ENCODE measurements around the gene EHBP1. TPM values are rescaled to one million over a fixed set of nuclear protein-coding genes. Genes with fewer than 3 reads are reported as not detected.
A peak's percentile ranks its signal among the peaks of the same experiment; 100 is the strongest.

EHBP1 gene
- total RNA-seq, 8 experiments from 2014 or later: 35.1 to 81.1 (median 54.6) TPM

DNA sequence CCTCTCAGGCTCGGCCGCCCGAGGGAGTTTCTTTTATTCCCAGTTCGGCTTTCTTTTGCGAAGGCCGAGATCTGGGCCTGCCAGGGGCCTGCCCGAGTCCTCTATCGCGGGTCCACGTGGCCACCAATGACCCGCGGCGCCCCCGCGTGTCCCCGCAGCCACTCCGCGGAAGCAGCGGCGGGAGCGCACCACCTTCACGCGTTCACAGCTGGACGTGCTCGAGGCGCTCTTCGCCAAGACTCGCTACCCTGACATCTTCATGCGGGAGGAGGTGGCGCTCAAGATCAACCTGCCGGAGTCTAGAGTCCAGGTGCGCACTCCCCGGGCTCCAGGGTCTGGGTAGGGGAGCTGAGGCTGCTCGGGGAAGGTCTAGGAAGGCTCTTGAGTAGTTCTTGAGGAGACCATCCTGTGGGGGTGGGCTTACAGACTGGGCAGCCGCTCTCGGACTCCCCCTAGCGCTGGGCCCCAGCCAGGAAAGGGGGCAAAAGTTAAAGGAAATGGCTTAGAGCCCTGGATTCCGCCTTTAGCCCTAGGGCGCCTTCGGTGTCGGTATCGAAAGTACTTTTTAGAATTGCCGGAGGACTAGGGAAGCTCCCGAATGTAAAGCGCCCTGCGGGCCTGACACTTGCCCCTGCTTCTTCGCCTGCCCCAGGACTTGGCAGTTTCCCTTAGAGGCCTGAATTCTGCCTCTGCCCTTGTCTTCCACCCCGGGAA lies 348.5 kb downstream of the EHBP1 start:
- in situ Hi-C loops (cut with MboI; ENCODE audit: low pct_unique_long_range_greater_than_20kb in 2 of 9, low sequenced_read_pairs in 9 of 9, unreplicated experiment in 9 of 9): no loop called here
- 0 to 50% (median 8%) methylated on average over 1 to 6 of the region's 48 CpGs; no CpG with 5 or more reads in 1 of the 10 experiments for WGBS, 10 experiments

DNA sequence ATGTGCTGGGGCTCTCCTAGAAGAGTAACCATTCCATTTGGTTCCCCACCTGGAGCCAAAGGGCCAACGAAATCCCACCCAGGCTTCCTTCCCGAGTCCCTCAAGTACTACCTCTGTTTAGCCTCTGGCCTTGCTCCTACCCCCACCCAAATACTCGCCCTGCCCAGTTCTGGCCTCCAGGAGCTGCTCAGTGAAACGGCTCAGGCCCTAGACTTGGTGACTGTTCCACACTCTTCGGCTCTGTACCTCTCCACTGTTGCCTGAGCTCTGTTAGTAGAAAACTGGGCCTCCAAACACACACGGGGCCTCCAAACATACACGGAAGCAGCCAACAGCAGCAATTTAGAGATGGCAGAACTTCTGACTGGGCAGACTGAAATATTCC lies 349.3 kb downstream of the EHBP1 start:
- Histone ChIP-seq H3K4me1 (replicated peaks in 1 of 2) (peaks cover 8 to 10% of the 10 kb centered on the region in 2 donors), H3K4me3 (no peak overlapping the region), H3K27ac (no peak overlapping the region)
- in situ Hi-C loops (cut with MboI; ENCODE audit: low pct_unique_long_range_greater_than_20kb in 2 of 9, low sequenced_read_pairs in 9 of 9, unreplicated experiment in 9 of 9): no loop called here
- ATAC-seq (replicated peaks in 6 of 8): no peak
- 8 to 60% (median 28%) methylated on average over 1 to 2 of the region's 7 CpGs; no CpG with 5 or more reads in 6 of the 10 experiments for WGBS, 10 experiments

More for the DNA sequence above, 348.5 kb downstream of the EHBP1 start:
- no peak for ATAC-seq (replicated peaks in 6 of 8)
- H3K4me1 ChIP-seq (replicated peaks in 1 of 2): peaks cover 12 to 13% of the 10 kb centered on the region in 2 donors
- no peak overlapping the region for H3K27ac ChIP-seq
- no peak overlapping the region for H3K4me3 ChIP-seq

DNA sequence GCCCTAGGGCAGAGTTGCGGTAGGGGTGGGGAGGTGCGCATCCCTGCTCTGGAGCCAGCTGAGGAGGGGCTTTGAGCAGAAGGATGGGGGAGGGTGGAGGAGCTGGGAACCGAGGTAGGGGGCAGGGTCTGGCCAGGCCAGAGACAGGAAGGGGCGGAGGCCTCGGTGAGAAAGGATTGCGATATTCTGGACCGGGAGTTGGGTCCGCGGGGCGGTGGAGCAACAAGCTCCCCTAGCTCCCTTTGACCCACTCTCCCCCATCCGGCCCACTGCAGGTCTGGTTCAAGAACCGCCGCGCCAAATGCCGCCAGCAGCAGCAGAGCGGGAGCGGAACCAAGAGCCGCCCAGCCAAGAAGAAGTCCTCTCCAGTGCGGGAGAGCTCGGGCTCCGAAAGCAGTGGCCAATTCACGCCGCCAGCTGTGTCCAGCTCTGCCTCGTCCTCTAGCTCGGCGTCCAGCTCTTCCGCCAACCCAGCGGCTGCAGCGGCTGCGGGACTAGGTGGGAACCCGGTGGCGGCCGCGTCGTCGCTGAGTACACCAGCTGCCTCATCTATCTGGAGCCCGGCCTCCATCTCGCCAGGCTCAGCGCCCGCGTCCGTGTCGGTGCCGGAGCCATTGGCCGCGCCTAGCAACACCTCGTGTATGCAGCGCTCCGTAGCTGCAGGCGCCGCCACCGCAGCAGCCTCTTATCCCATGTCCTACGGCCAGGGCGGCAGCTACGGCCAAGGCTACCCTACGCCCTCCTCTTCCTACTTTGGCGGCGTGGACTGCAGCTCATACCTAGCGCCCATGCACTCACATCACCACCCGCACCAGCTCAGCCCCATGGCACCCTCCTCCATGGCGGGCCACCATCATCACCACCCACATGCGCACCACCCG lies 350.0 kb downstream of the EHBP1 start:
- H3K27ac ChIP-seq: no peak overlapping the region
- H3K4me3 ChIP-seq: no peak overlapping the region
- H3K4me1 ChIP-seq (replicated peaks in 1 of 2): peaks cover 4 to 10% of the 10 kb centered on the region in 2 donors
- peak in 6 of 8 experiments; percentile 22 to 54 (median 38) for ATAC-seq (replicated peaks in 6 of 8)
- 0 to 100% (median 6%) methylated on average over 1 to 8 of the region's 63 CpGs; no CpG with 5 or more reads in 6 of the 10 experiments for WGBS, 10 experiments
- in situ Hi-C loops (cut with MboI; ENCODE audit: low pct_unique_long_range_greater_than_20kb in 2 of 9, low sequenced_read_pairs in 9 of 9, unreplicated experiment in 9 of 9): no loop called here

DNA sequence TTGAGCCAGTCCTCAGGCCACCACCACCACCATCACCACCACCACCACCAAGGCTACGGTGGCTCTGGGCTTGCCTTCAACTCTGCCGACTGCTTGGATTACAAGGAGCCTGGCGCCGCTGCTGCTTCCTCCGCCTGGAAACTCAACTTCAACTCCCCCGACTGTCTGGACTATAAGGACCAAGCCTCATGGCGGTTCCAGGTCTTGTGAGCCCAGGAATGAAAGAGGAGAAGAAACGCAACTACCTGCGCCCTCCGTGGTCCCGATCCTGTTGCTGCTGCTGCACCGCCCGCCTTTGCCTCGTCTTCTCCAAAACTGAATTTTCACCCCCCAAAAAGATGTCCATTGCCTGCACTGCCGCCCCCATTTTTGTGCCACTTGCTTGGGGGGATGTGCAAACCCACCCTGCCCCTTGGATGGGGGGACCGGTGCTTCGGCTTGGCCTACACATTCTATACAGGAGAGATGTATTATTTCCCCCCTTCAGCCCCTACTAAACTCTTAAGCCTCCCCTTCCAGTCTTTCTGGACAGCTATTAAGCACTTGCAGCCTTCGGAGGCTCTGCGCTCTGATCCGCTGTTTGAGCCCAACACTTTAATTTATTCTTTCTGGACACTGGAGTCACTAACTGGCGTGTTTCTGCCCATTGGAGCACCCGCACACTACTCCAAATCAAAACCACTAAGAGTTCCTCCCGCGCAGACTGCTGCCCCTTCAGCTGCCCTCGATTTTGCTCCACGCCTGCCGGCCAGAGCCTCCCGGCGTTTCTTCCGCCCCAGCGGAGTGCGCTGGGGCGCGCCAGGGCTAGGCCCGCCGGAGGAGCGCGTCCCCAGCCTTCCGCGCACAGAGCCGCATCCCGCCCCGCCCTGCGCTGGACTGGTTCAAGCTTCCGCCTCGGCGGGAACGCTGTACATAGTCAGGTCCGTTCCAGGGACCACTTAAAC lies 350.9 kb downstream of the EHBP1 start:
- peaks cover 4 to 10% of the 10 kb centered on the region in 2 donors for H3K4me1 ChIP-seq (replicated peaks in 1 of 2)
- ATAC-seq (replicated peaks in 6 of 8): peak; percentile 29 to 68 (median 52)
- WGBS, 10 experiments: 0 to 100% (median 14%) methylated on average over 1 to 20 of the region's 49 CpGs; no CpG with 5 or more reads in 2 of the 10 experiments
- H3K4me3 ChIP-seq: no peak overlapping the region
- in situ Hi-C loops (cut with MboI; ENCODE audit: low pct_unique_long_range_greater_than_20kb in 2 of 9, low sequenced_read_pairs in 9 of 9, unreplicated experiment in 9 of 9): no loop called here
- H3K27ac ChIP-seq: no peak overlapping the region

DNA sequence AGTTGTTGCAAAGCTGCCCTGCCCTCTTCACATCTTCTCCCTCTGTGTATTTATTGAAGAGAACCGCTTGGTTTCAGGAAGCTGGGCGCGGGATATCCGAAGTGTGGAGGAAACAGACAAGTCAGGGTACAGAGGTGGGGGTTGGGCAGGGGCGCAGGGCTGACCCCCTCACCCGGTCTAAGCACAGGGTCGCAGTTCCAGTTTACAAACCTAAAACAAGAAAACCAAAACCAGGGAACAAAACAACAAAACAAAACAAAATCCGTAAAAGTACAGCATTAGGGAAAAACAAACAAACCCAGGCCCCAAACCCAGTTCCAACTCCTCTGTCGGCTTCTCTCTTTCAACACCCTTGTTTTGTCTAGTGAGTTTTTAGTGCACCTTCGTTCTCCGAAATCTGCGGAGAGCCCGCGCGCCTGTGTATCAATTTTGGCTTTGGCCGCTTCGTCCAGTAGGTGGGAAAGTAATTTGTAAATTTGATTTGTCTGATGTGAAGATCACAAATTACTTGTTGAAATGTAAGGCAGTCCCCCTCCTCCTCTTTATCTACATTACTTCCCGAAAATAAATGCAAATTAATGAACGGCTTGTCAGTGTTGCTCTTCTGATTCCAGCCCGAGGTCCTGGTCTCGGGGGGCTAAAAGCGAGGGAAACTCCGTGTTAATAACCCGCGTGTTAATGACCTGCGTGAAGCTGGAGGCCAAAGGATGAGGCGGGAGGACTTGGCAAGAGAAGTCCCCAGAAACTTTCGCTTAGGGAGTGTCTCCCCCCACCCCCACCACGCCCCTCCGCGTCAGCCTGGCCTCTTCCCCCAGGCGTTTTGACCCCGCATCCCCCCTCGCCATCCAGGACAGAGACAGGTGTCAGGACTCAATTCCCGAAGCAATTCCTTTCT lies 352.0 kb downstream of the EHBP1 start:
- in situ Hi-C loops (cut with MboI; ENCODE audit: low pct_unique_long_range_greater_than_20kb in 2 of 9, low sequenced_read_pairs in 9 of 9, unreplicated experiment in 9 of 9): no loop called here
- peaks cover 4 to 10% of the 10 kb centered on the region in 2 donors for H3K4me1 ChIP-seq (replicated peaks in 1 of 2)
- ATAC-seq (replicated peaks in 6 of 8): no peak
- 0 to 66% (median 6%) methylated on average over 1 to 21 of the region's 35 CpGs for WGBS, 10 experiments
- no peak overlapping the region for H3K27ac ChIP-seq
- no peak overlapping the region for H3K4me3 ChIP-seq

DNA sequence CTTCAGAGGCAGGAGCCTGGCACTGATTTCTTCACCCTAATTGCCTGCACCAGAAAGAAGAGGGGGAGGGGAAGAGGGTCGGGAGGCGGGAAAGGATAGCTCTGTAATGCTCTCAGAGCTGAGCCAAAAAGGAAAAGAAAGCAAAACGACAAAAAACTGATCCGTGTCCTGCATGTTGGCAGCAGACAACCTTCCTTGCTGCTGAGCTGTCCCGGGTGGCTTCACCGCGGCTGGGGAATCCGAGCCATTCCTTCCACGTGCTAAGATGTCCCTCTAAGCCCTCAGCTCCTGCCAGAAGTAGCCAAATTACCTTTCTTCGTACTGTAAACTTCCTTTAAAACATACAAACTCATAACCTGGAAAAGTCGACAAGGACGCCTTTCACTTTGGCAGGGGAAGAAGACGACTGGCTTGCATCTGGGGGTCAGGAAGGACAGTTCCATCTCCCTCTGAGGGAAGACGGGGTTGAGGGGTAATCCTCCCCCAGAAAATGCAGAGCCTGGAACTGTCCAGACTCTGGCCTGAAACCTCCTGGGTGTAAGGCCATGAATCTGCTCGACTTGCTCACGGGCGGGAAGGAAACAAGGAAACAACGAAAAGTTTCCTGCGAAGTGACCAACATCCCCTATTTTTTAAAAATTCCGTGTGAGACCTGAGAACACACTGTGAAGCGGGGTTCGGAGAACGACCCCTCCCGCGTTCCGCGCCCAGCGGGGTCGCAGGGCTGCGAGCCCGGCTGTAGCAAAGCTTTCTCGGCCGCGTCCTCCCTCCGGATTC lies 352.8 kb downstream of the EHBP1 start:
- no peak overlapping the region for H3K27ac ChIP-seq
- 0 to 33% (median 9%) methylated on average over 1 to 25 of the region's 35 CpGs for WGBS, 10 experiments
- peak in 1 of 8 experiments; percentile 5 for ATAC-seq (replicated peaks in 6 of 8)
- no peak overlapping the region for H3K4me3 ChIP-seq
- in situ Hi-C loops (cut with MboI; ENCODE audit: low pct_unique_long_range_greater_than_20kb in 2 of 9, low sequenced_read_pairs in 9 of 9, unreplicated experiment in 9 of 9): no loop called here
- H3K4me1 ChIP-seq (replicated peaks in 1 of 2): peaks cover 4 to 10% of the 10 kb centered on the region in 2 donors

DNA sequence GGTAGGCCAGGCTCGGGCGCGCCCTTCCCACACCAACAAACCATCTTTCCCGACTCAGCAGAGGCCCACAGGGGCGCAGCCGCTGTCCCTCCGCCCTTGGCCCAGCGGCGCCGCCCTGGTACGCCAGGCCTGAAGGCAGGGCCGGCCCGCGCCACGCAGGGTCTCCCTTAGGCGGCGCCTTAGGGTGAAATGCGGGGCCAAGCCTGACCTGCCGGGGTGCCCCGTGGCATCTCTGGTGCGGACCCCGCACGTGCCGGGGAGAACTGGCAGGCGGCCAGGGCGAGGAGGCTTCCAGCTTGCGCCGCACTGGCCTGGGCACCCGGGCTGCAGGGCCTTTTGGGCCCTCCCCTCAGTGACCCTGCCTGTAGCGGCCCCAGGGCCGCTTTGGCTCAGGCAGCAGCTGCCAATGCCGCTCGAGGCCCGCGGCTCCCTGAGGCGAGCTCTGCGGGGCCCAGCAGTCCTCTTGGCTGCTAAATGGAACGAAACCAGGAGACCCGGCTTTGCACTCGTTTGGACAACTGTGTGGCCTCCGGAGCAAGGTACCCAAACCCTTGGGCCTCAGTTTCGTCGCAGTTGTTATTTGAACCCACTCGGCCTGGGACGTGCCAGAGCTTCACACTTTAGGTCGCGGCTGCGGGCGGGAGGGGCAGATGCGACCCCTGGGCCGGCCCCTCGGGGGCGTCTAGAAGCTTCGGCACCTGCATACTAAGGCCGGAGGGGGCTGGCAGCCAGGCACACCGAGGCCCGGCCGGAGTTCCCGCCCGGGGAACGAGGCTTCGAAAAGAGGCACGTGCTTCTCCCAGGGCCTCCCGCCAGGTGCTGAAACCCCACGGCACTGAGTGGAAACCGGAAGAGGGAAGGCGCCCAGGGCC lies 353.6 kb downstream of the EHBP1 start:
- 0 to 28% (median 7%) methylated on average over 1 to 15 of the region's 67 CpGs; no CpG with 5 or more reads in 3 of the 10 experiments for WGBS, 10 experiments
- no peak overlapping the region for H3K4me3 ChIP-seq
- no peak overlapping the region for H3K27ac ChIP-seq
- ATAC-seq (replicated peaks in 6 of 8): peak; percentile 26 to 75 (median 46)
- peaks cover 4 to 10% of the 10 kb centered on the region in 2 donors for H3K4me1 ChIP-seq (replicated peaks in 1 of 2)
- in situ Hi-C loops (cut with MboI; ENCODE audit: low pct_unique_long_range_greater_than_20kb in 2 of 9, low sequenced_read_pairs in 9 of 9, unreplicated experiment in 9 of 9): no loop called here

DNA sequence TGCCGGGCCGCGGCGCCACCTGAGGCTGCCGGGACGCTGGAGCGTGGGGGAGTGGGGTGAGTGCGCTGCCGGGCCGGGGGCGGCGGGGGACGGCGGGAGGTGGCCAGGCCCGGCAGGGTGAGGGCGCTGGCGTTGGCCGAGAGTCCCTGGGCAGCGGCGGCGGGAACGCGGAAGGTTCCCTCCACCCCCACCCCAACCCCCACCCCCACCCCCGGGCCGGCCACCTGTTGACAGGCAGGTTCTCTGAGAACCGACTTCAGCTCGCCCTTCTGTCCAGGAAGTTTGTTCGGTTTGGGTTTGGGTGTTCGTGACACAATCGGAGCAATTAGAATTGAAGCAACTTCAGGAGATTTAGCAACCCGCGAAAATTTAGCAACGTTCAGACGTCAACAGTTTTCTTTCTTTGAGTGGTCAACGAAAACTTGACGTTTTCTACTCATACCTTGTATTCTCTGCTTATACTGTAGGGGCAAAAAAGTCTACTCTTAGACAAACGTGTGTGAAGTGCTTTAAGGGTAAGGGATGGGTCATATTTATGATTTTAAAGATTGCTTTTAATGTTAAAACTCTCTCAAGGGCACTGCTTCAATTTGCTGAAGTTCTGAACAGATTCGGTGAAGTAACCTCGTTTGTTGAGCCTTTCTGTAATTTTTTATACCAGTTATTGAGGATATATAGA lies 354.4 kb downstream of the EHBP1 start:
- peaks cover 4 to 10% of the 10 kb centered on the region in 2 donors for H3K4me1 ChIP-seq (replicated peaks in 1 of 2)
- H3K27ac ChIP-seq: no peak overlapping the region
- no peak overlapping the region for H3K4me3 ChIP-seq
- WGBS, 10 experiments: 0 to 29% (median 5%) methylated on average over 2 to 11 of the region's 39 CpGs
- peak in 4 of 8 experiments; percentile 5 to 24 (median 15) for ATAC-seq (replicated peaks in 6 of 8)
- in situ Hi-C loops (cut with MboI; ENCODE audit: low pct_unique_long_range_greater_than_20kb in 2 of 9, low sequenced_read_pairs in 9 of 9, unreplicated experiment in 9 of 9): no loop called here

DNA sequence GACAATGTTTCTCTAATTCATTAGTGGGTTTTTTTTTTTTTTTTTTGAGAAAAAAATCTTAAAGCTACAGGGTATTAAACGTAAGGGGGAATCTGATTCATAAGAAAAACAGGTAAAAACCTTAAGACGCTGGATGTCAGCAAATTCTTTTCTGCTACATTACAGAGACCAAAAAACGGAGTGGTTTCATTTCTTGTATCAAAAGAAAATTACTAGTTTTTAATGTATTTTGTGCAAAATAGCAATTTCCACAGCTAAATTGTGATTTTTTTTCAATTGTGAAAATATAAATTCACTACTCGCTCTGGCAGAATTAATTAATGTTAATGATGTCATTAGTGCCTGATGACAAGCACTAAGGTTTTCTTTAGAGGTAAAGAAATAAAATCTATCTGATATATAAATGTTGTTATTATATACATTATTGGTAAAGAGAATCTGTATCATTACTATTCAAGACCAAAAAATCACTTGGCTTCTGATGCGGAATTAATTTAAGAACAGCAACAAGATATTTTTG lies 355.0 kb downstream of the EHBP1 start:
- no peak for ATAC-seq (replicated peaks in 6 of 8)
- in situ Hi-C loops (cut with MboI; ENCODE audit: low pct_unique_long_range_greater_than_20kb in 2 of 9, low sequenced_read_pairs in 9 of 9, unreplicated experiment in 9 of 9): no loop called here
- Histone ChIP-seq H3K4me3 (no peak overlapping the region), H3K27ac (no peak overlapping the region), H3K4me1 (replicated peaks in 1 of 2) (peaks cover 3 to 7% of the 10 kb centered on the region in 2 donors)
- WGBS, 10 experiments: 14 to 67% (median 24%) methylated on average over 3 to 5 of the region's 5 CpGs

DNA sequence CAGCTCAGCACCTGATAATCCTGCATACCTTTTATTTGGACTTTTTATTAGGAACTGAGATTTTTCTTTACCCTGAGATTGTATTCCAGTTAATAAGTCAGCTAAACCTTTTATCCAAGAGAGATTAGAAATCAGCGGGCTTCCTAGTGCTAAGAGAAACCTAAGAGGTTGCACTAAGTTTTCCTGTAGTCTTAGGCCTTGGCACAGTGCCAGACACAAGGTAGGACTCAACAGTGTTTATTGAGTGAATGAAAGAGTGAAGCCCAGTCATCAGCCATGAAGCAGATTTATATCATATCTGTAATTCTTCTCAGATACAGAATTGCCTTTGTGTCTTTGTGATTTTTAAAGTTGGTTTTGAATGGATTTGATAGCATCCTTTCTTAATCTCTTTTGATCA lies 358.7 kb downstream of the EHBP1 start:
- in situ Hi-C loops (cut with MboI; ENCODE audit: low pct_unique_long_range_greater_than_20kb in 2 of 9, low sequenced_read_pairs in 9 of 9, unreplicated experiment in 9 of 9): no loop called here
- H3K4me3 ChIP-seq: no peak overlapping the region
- H3K4me1 ChIP-seq (replicated peaks in 1 of 2): peaks cover 0 to 4% of the 10 kb centered on the region in 2 donors
- H3K27ac ChIP-seq: no peak overlapping the region
- 13 to 100% (median 57%) methylated on average over 1 of the region's 1 CpG; no CpG with 5 or more reads in 2 of the 10 experiments for WGBS, 10 experiments
- ATAC-seq (replicated peaks in 6 of 8): no peak

All from motor neuron (in vitro differentiated cells).